ENCODE results near the gene ATP6V0A1.
A peak's percentile ranks its signal among the peaks of the same experiment; 100 is the strongest.
"Not testable (repeated sequence)": the region's sequence is repeated elsewhere in the genome, so short reads cannot be mapped to it uniquely, and the experiment has no call there.

ATP6V0A1 gene

DNA sequence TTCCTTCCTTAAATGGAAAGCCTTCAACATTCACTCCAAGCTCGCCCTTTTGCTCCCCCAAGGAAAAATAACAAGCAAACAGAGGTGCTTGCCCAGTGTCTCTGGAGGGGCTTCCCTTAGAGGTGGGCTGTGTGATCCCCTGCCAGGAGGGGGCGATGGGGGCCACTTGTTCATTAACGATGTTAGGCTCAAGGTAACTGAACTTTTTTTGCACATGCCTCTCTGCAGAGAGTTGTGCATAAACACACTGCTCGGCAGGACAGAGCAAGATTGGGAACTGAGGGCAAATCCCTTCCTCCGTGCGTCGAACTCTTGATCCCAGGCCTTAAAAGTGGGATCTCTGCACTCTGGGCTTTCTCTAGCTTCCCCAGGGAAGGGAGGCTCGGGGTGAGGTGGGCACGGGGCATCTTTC, 61.9 kb downstream of the ATP6V0A1 start:
- DNase-seq = no peak

DNA sequence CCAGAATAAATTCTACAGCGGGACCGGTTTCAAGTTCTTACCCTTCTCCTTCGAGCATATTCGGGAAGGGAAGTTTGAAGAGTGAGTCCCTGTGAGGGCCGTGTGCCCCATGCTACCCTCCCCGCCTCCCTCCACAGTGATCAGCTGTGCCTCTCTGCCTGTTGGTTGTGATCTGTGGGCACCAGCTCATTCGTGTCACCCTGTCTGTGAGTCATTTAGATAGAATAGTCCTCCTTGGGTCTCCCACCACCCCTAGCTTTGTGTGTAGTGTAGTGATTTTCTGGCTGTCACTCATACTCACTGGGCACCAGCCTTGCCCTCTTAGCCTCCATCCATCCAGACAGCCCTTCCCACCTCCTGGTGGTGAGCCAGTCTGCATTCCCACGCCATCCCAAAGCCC, 62.4 kb downstream of the ATP6V0A1 start:
- no peak for DNase-seq

DNA sequence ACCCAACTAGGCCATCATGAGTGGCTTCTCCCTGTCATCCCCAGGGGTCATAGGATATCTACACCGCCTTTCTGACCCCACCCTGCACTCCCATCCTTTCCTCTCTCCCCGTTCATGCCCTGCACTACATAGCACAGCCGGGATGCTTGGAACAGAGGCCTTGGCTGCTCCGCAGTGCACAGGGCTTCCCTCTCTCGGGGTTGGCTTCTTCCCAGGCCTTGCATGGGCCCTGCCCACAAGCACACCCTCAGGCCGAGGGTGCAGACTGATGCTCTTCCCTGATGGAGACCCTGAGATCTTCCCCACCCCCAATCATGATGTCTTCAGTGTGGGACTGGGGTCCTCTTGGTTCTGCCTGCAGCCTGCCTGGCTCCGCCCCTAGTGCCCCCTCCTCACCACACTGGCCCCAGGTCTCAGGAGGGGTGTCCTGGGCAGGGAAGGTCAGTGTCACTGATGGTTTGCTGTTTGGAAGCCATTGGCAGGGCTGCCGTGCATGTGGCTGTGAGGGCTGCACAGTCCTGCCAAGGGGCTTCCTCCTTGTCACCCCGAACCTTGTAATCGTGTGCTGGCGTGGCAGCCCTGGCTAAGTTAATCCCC, 63.1 kb downstream of the ATP6V0A1 start:
- no peak for DNase-seq

DNA sequence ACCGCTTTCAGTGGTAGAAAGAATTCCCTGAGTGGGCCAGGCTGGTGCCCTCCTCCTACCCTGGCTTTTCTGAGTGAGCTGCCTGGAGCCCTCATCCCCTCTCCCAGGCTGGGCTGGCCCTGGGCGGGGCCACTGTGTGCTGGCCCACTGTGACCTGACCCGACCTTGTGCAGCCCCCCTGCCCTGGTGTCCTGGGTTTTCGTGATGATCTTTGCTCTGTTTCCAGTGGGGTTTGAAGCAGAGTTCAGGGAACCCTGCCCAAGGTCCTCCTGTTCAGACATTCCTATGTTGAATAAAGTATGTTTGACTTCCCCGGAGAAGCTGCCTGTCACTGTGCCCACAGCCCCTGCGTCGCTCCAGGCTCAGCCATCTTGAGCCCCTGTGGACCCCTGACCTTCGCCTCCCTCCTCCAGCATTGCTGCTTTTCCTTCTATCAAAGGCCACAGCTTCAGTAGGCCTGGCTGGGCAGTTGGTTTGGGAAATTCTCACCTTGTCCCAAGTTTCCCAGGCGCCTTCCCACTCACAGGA, 63.6 kb downstream of the ATP6V0A1 start:
- no peak for DNase-seq

DNA sequence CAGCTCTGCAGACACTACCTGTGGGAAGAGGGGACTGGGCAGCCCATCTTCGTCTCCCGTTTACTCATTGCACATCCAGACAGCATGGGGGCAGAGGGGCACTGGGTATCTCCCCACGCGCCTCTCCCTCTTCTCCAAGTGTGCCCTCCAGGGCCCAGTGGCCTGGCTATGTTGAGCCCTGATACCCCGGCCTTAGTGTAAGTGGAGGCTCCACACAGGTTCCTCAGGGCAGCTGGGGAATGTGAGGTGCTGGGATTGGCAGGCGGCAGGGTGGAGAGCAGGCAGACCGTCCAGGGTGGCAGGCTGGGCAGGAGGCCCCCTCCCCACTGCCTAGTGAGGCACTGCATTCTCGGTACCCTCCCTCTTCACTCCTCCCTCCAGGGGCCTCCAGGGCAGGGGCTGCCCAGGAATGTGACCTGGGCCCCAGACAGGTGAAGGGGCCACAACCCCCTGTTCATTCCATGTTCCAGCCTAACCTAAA, 64.2 kb downstream of the ATP6V0A1 start:
- DNase-seq = no peak

DNA sequence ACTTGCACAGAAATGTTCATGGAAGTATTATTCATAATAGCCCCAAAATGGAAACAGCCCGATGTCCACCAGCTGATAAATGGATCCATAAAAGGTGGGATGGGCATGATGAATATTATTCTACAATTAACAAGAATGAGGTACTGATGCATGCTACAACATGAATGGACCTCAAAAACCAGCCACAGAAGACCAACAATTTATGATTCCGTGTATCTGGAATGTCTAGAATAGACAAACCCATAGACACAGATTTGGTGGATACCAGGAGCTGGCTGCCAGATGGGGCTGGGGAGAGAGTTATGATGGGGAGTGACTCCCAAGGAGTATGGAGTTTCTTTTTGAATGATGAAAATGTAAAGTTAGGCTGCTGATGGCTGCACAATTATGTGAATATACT, 66.5 kb downstream of the ATP6V0A1 start:
- no peak for DNase-seq

DNA sequence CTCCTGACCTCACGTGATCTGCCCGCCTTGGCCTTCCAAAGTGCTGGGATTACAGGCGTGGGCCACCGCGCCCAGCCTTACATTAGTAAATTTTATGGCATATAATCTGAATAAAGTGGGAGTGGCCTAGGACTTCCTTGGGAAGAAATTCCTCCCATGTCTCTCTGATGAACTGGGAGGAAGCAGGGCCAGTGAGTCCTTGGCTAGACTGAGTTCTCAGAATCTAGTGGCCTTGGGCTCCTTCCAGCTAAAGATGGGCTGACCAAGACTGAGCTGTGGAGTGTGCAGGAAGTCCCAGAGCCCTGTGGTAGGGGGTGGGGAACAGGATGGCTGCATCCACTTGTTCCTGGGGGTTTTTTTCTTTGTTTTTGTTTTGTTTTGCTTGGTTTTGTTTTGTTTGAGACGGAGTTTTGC, 67.4 kb downstream of the ATP6V0A1 start:
- DNase-seq = no peak

DNA sequence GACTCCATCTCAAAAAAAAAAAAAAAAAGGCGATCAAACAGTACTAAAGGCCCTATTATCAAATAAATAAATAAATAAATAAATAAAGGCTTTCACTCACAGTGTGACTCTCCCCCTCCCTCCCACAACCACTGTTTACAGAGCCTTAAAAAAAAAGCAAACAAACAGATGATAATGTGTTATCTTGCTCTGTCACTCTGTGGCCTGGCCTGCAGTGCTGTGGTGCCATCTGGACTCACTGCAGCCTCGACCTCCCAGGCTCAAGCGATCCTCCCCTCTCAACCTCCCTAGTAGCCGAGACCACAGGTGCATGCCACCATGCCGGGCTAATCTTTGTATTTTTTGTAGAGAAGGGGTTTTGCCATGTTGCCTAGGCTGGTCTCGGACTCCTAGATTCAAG, 69.3 kb downstream of the ATP6V0A1 start:
- DNase-seq = no peak

DNA sequence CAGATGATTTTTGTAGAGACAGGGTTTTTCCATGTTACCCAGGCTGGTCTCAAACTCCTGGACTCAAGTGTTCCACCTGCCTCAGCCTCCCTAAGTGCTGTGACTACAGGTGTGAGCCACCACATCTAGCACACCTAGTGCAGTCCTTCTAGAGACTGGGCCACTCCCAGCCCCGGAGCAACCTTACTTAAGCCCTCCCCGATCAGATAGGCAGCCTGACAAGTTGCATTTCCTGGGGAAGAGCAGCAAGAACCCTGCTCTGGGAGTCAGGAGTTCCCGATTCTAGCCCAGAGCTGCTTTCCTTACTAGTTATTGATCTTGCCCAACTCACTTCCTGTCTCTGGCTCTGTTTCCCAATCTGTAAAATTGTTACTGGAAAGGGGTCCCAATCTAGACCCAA, 70.4 kb downstream of the ATP6V0A1 start:
- no peak for DNase-seq

DNA sequence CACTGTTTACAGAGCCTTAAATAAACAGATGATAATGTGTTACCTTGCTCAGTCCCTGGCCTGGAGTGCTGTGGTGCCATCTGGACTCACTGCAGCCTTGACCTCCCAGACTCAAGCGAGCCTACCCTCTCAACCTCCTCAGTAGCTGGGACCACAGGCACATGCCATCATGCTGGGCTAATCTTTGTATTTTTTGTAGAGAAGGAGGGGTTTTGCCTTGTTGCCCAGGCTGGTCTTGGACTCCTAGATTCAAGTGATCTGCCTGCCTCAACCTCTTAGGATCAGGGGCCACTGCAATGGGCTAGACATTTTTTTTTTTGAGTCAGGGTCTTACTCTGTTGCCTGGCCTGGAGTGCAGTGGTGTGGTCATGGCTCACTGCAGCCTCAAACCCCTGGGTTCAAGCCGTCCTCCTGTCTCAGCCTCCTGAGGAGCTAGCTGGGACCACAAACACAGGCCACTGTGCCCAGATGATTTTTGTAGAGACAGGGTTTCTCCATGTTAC, 72.3 kb downstream of the ATP6V0A1 start:
- no peak for DNase-seq

DNA sequence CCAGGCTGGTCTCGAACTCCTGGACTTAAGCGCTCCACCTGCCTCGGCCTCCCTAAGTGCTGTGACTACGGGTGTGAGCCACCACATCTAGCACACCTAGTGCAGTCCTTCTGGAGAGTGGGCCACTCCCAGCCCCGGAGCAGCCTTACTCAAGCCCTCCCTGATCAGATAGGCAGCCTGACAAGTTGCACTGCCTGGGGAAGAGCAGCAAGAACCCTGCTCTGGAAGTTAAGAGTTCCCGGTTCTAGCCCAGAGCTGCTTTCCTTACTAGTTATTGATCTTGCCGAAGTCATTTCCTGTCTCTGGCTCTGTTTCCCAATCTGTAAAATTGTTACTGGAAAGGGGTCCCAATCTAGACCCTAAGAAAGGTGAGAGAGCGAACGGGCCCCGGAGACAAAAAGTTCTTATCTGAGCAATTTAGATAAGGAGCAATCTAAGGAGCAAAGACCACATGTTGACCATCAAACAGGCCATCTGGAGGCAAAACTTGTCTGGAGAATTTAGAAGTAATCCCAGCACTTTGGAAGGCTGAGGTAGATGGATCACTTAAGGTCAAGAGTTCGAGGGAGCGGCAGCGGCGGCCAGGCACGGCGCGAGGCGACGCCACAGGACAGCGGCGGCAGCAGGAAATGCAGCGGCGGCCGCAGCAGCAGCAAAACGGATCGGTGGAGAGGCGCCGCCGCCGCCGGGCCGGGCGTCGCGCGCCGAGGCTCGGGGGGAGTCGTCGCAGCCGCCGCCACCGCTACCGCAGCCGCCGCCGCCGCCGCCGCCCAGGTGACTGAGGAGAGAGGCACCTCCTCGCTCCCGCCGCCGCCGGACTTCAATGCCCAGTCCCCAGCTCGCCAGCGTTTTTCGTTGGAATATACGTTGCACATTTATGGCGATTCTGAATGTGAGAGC, 73.0 kb downstream of the ATP6V0A1 start:
- no peak for DNase-seq

DNA sequence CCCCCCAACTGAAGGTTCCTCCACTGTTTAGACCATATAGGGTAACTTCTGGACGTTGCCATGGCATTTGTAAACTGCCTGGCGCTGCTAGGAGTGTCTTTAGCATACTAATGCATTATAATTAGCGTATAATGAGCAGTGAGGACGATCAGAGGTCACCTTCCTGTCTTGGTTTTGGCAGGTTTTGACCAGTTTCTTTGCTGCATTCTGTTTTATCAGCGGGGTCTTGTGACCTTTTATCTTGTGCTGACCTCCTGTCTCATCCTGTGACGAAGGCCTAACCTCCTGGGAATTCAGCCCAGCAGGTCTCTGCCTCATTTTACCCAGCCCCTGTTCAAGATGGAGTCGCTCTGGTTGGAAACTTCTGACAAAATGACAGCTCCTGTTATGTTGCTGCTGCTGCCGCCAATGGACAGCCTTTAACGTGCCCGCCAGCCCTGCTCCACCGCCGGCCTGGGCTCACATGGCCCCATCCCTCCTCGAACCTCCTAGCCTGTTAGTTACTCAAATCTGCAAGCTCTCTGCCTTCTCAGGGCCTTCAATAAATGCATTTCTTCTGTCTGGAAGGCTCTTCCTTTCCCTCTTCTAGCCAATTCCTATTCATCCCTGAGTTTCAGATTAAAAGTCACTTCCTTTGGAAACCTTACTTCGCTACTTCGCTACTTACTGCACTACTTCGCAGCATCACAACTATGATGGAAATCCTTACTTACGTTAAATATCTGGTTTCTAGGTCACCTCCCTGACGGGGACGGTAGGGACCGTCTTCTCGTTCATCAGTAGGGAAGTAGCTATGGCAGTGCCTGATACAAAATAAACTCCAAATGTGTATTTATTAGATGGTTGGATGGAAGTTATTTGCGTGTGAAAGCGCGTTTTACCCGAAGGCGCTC, 76.7 kb downstream of the ATP6V0A1 start:
- DNase-seq = no peak

DNA sequence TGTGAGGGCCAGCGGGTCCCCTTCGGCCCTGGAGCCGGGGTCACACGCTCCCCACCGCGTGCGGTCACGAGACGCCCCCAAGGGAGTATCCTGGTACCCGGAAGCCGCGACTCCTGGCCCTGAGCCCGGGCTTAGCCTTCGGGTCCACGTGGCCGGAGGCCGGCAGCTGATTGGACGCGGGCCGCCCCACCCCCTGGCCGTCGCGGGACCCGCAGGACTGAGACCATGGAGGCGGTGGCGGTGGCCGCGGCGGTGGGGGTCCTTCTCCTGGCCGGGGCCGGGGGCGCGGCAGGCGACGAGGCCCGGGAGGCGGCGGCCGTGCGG, 77.3 kb downstream of the ATP6V0A1 start, which contains the start of gene NAGLU:
Gene NAGLU (plus strand): TSS at position 194 of the 324 bp plus-strand sequence. CDS start 32 bp downstream, at position 226.
- peak; percentile 80 for DNase-seq

DNA sequence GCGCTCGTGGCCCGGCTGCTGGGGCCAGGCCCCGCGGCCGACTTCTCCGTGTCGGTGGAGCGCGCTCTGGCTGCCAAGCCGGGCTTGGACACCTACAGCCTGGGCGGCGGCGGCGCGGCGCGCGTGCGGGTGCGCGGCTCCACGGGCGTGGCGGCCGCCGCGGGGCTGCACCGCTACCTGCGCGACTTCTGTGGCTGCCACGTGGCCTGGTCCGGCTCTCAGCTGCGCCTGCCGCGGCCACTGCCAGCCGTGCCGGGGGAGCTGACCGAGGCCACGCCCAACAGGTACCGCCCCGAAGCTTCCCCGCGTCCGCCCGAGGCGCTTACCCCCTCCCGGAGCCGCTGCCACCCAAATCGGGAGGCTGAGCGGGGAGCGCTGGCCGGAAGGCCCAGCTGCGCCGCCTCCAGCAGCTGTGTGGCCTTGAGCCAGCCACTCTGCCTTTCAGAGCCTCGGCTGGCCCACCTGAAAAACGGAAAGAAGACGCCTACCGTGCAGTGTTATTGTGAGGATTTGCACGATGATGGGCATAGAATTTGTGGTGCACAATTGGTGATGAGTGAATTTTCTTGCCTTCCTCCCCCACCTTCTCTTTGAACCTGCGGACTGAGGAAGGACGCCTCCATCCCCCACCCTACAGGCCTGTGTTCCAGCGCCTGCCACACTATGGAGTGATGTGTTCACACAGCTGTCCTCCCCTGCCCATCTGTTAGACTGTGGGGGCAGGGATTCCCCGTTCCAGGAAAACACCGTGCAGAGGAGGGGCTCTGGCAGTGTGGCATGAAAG, 77.9 kb downstream of the ATP6V0A1 start:
- DNase-seq = peak; percentile 85

DNA sequence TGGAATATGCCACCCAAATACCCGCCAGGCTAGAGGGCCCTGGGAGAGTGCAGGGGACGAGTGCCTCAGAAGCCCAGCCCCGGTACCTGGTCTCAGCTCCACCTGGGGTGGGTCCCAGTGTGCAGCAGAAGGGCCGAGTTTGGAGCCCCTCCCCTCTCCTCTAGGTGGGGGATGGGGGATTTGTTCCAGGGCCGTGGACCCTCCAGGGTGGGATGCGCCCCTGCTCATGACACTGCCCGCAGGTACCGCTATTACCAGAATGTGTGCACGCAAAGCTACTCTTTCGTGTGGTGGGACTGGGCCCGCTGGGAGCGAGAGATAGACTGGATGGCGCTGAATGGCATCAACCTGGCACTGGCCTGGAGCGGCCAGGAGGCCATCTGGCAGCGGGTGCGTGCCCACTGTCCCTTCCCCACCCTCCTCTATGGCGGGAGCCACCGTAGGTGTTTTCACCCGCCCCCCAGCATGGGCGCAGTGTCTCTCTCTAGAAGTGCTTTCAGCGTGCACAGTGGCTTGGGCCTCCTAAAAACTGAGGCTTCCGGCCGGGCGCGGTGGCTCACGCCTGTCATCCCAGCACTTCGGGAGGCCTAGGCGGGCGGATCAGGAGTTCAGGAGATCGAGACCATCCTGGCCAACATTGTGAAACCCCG, 78.6 kb downstream of the ATP6V0A1 start:
- no peak for DNase-seq

DNA sequence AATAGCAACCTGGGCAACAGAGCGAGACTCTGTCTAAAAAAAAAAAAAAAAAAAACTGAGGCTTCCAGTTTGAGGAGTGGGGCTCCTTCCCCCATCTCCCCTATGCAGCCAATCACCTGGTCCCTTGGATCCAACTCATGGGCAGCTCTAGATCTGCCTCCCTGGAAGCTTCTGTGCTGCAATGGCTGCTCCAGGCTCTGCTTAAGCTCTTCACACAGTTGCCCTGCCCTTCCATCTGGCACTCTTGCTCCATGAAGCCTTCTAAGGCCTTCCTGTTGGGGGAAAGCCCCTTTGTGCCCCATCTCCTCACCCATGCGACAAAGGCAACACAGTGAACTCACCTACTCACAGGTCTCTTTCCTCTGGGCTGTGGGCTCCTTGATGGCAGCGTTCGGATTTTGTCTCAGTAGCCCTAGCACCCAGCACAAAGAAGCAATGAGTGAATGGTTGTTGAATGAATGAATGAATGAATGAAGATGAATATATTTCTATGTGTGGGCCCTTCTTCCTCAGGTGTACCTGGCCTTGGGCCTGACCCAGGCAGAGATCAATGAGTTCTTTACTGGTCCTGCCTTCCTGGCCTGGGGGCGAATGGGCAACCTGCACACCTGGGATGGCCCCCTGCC, 79.3 kb downstream of the ATP6V0A1 start:
- no peak for DNase-seq

DNA sequence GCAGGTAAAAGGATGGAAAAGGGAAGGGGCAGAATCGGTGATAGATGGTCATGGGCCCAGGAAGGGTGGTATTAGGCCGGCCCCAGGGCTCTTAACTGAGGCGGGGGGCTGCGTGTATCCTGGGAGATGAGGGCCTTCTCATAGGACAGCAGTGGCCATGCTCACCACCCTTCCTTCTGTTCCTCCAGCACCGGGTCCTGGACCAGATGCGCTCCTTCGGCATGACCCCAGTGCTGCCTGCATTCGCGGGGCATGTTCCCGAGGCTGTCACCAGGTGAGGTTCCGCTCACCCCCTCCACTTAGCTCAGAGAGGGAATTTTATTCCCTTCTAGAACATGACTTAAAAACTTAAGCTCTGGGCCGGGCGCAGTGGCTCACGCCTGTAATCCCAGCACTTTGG, 79.8 kb downstream of the ATP6V0A1 start:
- DNase-seq = no peak

DNA sequence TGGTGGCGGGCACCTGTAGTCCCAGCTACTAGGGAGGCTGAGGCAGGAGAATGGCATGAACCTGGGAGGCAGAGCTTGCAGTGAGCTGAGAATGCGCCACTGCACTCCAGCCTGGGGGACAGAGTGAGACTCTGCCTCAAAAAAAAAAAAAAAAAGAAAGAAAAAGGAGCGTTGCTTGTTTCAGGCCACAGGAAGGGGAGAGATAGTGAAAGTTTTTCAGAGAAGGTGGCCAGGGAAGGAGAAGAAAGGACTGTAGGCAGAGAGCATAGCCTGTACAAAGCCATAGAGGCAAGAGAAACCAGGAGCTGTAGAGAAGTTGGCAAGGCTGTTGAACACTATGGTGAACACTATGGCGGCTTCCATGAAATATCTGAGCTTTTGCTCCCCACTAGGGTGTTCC, 81.9 kb downstream of the ATP6V0A1 start:
- not testable (repeated sequence) for DNase-seq

DNA sequence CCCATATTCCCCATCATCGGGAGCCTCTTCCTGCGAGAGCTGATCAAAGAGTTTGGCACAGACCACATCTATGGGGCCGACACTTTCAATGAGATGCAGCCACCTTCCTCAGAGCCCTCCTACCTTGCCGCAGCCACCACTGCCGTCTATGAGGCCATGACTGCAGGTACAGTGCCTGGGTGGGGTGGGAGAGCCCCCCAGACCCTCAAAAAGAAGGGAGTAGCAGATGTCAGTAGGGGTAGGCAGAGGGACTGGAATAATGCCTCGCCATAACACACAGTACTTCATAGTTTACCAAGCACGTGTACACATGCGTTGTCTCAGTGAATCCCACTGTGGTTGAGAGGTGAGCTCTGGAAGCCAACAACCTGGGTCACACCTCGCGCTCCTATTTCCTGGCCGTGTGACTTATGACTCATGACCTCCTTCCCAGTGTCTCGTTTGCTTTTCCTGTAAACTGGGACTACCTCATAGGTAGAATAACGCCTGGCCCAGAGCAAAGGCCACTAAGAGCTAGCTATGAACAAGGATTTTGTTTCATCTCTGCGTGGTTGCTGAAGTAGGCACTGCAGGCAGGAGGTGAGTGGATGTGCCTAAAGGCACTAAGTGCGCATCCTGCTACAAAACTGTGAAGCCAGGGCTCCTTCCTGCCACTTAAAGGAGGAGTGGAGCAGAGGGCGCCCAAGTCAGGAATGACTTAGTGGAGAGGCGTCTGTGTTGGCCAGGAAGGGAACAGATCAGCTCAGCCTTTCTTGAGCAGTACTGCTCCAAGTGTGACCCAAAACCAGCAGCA, 82.6 kb downstream of the ATP6V0A1 start:
- no peak for DNase-seq
